Astrocyte (in vitro differentiated cells and primary cell): ENCODE results near the gene CCDC85B. TPM values are rescaled to one million over a fixed set of nuclear protein-coding genes. Genes with fewer than 3 reads are reported as not detected.

ENCODE experiments used
- DNase-seq: peaks from one replicate; pipeline ENCODE4 v3.0.0-alpha.2; 2010; ENCODE audit warnings: low read depth
- FAIRE-seq: peaks from 2 replicates; lab custom pipeline; 2011; peaks lifted over from hg19 to GRCh38; lab: Jason Lieb, UNC
- H2AFZ ChIP-seq: 2 replicates; pipeline ENCODE4 v1.6.0; 2012; ENCODE audit warnings: low read depth, low read length, inconsistent platforms
- H3K27ac ChIP-seq: 2 replicates; pipeline ENCODE4 v1.5.1; 2011; ENCODE audit warnings: low read depth, low read length, inconsistent platforms
- H3K27me3 ChIP-seq: 2 replicates; pipeline ENCODE4 v1.6.0; 2011; ENCODE audit warnings: low read length, inconsistent platforms; ENCODE audit not compliant: insufficient read depth
- H3K36me3 ChIP-seq: 2 replicates; pipeline ENCODE4 v1.5.1; 2011; ENCODE audit warnings: low read length, inconsistent platforms; ENCODE audit not compliant: insufficient read depth
- H3K4me1 ChIP-seq: 2 replicates; pipeline ENCODE4 v1.5.1; 2011; ENCODE audit warnings: low read length, inconsistent platforms; ENCODE audit not compliant: insufficient read depth
- H3K4me2 ChIP-seq: 2 replicates; pipeline ENCODE4 v1.6.0; 2012; ENCODE audit warnings: low read length, inconsistent platforms
- H3K4me3 ChIP-seq: 2 replicates; pipeline ENCODE4 v1.5.1; 2011; ENCODE audit warnings: low read depth, mild to moderate bottlenecking, low read length, inconsistent platforms; ENCODE audit not compliant: insufficient read depth
- H3K79me2 ChIP-seq: 2 replicates; pipeline ENCODE4 v1.6.0; 2012; ENCODE audit warnings: mild to moderate bottlenecking, low read length, inconsistent platforms; ENCODE audit not compliant: insufficient read depth
- H3K9ac ChIP-seq: 2 replicates; pipeline ENCODE4 v1.6.0; 2012; ENCODE audit warnings: mild to moderate bottlenecking, low read length, inconsistent platforms
- H3K9me3 ChIP-seq: 2 replicates; pipeline ENCODE4 v1.5.1; 2012; ENCODE audit warnings: low read depth, mild to moderate bottlenecking, low read length, inconsistent platforms; ENCODE audit not compliant: insufficient read depth
- H4K20me1 ChIP-seq: 2 replicates; pipeline ENCODE4 v1.6.0; 2012; ENCODE audit warnings: low read length, inconsistent platforms; ENCODE audit not compliant: insufficient read depth
- H3K27ac Mint-ChIP-seq: one replicate; pipeline ENCODE4 v1.8.0; 2021; ENCODE audit warnings: mild to moderate bottlenecking, mixed read lengths; ENCODE audit not compliant: unreplicated experiment
- H3K27me3 Mint-ChIP-seq: one replicate; pipeline ENCODE4 v1.8.0; 2021; ENCODE audit warnings: low read depth, mixed read lengths; ENCODE audit not compliant: unreplicated experiment
- H3K36me3 Mint-ChIP-seq: one replicate; pipeline ENCODE4 v1.8.0; 2021; ENCODE audit warnings: low read depth, mixed read lengths; ENCODE audit not compliant: unreplicated experiment
- H3K4me1 Mint-ChIP-seq: one replicate; pipeline ENCODE4 v1.8.0; 2021; ENCODE audit warnings: low read depth, mixed read lengths; ENCODE audit not compliant: unreplicated experiment
- H3K4me3 Mint-ChIP-seq: one replicate; pipeline ENCODE4 v1.8.0; 2021; ENCODE audit warnings: mild to moderate bottlenecking, moderate library complexity, mixed read lengths; ENCODE audit not compliant: unreplicated experiment
- H3K9me3 Mint-ChIP-seq: one replicate; pipeline ENCODE4 v1.8.0; 2021; ENCODE audit warnings: mild to moderate bottlenecking, mixed read lengths; ENCODE audit not compliant: unreplicated experiment
- CTCF ChIP-seq: IDR thresholded peaks from 2 replicates; pipeline ENCODE4 v1.5.1; 2011; ENCODE audit warnings: low read depth, mild to moderate bottlenecking, inconsistent platforms, low read length, moderate library complexity; ENCODE audit not compliant: insufficient read depth
- EZH2 ChIP-seq: IDR thresholded peaks from 2 replicates; pipeline ENCODE4 v1.6.1; 2012; ENCODE audit warnings: mild to moderate bottlenecking, low read length, inconsistent platforms; ENCODE audit not compliant: insufficient read depth
- total RNA-seq: library from RNA; stranded (reverse); gene quantifications from 2 replicates; pipeline ENCODE4 v1.2.1, GENCODE V29; 2021

Gene CCDC85B
- total RNA-seq, 1 donor from 2014 or later = 31.4 TPM

DNA sequence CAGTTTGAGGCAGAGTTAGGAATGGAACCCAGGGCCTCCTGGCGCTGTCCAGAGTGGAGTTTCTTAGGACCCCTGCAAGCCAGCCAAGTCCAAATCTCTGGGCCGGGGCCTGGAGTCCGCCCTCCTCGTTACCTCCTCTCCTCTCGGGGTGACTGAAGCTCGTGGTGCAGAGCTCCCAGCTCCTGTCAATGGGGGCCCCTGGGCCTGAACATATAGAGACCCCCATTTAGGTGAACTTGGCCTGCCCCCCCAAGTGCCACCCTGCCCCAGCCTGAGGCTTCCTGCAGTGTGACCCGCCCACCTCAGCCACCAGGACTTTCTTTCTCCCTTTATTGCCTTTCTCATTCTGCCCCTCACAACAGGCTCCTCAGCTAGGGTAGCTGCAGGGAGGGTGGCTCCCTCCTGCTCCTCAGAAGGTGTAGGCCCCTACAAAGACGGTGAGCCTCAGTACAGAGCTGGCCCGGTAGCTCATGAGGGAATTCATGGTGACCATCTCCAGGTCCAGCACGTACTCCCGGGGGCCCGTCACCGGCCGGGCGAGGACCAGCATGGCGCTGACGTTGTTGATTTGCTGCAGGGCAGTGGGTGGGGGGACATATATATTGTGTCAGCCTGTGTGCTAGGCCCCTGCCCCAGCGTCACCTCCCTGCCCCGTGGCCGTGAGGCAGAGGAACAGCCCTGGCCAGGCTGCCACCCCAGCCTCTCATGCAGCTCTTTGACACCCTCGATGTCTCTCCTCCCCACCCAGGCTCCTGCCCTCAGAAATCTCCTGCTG lies 23.8 kb upstream of the CCDC85B start:
- H3K4me2 ChIP-seq = no peak overlapping the region

DNA sequence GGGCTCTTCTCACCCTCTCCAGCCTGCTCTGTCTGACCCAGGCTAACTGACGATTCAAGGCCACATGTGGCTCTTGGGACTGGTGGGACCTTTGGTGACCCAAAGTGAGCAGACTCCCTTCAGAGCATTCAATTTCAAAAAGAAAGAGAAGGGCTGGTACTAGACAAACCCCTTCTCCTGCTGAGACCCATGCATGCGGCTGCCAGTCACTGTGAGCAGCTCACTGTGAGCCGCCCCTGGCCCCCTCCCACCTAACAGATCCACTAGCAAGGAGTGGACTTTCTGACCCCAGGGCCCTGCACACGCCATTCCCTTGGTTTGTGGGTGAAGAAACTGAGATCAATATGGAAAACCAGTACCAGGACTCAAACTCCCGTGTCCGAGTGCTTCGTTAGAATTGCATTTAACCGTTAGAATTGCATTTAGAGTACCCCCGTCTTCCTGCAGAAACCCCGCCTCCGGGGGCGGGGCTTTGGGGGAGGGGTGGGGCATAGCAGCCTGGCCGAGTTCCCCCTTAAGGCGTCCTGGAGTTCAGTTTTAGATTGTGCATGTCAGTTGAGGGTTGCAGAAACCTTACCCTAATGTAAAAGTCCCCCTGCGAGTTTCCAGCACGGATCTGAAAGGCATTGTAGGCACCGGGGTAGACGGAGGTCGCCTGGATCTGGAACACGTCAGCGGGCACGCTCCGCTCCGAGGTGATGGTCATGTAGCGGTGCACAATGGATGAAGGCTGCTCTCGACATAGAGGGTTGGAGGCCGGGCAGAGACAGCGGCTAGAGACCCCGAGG lies 23.0 kb upstream of the CCDC85B start:
- DNase-seq (no peak), FAIRE-seq (no peak)
- TF ChIP-seq EZH2 (no peak), CTCF (no peak)
- no peak overlapping the region for H3K27ac ChIP-seq
- H3K4me3 ChIP-seq = no peak overlapping the region
- Mint-ChIP-seq H3K36me3 (peaks cover 14% of the 10 kb centered on the region), H3K9me3 (no peaks in the 10 kb centered on the region), H3K4me1 (peaks cover 24% of the 10 kb centered on the region), H3K4me3 (peak overlapping the region; percentile 27), H3K27me3 (no peaks in the 10 kb centered on the region), H3K27ac (no peak overlapping the region)
- H3K9me3 ChIP-seq = no peaks in the 10 kb centered on the region
- peaks cover 89% of the 10 kb centered on the region for H4K20me1 ChIP-seq
- H2AFZ ChIP-seq = no peak overlapping the region
- no peaks in the 10 kb centered on the region for H3K27me3 ChIP-seq
- H3K4me2 ChIP-seq = no peak overlapping the region
- H3K36me3 ChIP-seq = peaks cover 35% of the 10 kb centered on the region
- H3K4me1 ChIP-seq = peaks cover 27% of the 10 kb centered on the region
- H3K9ac ChIP-seq = no peak overlapping the region
- H3K79me2 ChIP-seq = peaks cover 62% of the 10 kb centered on the region

More for the DNA sequence above, 23.8 kb upstream of the CCDC85B start:
- Histone ChIP-seq H3K4me1 (peaks cover 32% of the 10 kb centered on the region), H3K9ac (no peak overlapping the region), H3K4me3 (no peak overlapping the region), H3K79me2 (peaks cover 64% of the 10 kb centered on the region), H3K27me3 (no peaks in the 10 kb centered on the region), H3K27ac (no peak overlapping the region), H3K36me3 (peaks cover 35% of the 10 kb centered on the region), H3K9me3 (no peaks in the 10 kb centered on the region), H4K20me1 (peaks cover 96% of the 10 kb centered on the region), H2AFZ (no peak overlapping the region)
- H3K27me3 Mint-ChIP-seq = no peaks in the 10 kb centered on the region
- DNase-seq (no peak), FAIRE-seq (no peak)
- peak overlapping the region; percentile 27 for H3K4me3 Mint-ChIP-seq
- no peak overlapping the region for H3K27ac Mint-ChIP-seq
- H3K9me3 Mint-ChIP-seq = no peaks in the 10 kb centered on the region
- no peak for TF ChIP-seq EZH2
- no peak for TF ChIP-seq CTCF
- H3K36me3 Mint-ChIP-seq = peaks cover 15% of the 10 kb centered on the region
- peaks cover 26% of the 10 kb centered on the region for H3K4me1 Mint-ChIP-seq
